GM18519 (cell line): Measurements from ENCODE around the gene GCGR.

ENCODE experiments used
- ATAC-seq: cut with Tn5 transposase; IDR thresholded peaks from one replicate; pipeline ENCODE4 v1.9.1; 2021; ENCODE audit warnings: mild to moderate bottlenecking, moderate library complexity; ENCODE audit not compliant: unreplicated experiment, low FRiP score

GCGR gene

GRCh38 chr17:81811705-81812570 is 8.0 kb downstream of the GCGR start:
- ATAC-seq = no peak

GRCh38 chr17:81812571-81813370 is 8.8 kb downstream of the GCGR start:
- no peak for ATAC-seq

GRCh38 chr17:81813371-81813684 is 9.4 kb downstream of the GCGR start:
- no peak for ATAC-seq

GRCh38 chr17:81813861-81814683 is 10.1 kb downstream of the GCGR start:
- ATAC-seq = no peak

- ATAC-seq = no peak
These were observed 11.0 kb downstream of the GCGR start for GRCh38 chr17:81814748-81815645.

- ATAC-seq = no peak
These were observed 11.7 kb downstream of the GCGR start for GRCh38 chr17:81815646-81815986.

- no peak for ATAC-seq
These were observed 13.8 kb downstream of the GCGR start for GRCh38 chr17:81817758-81818147.

- ATAC-seq = no peak
These were observed 15.8 kb downstream of the GCGR start for GRCh38 chr17:81819708-81820107.

GRCh38 chr17:81821147-81821546 is 17.2 kb downstream of the GCGR start:
- no peak for ATAC-seq

- no peak for ATAC-seq
These were observed 17.8 kb downstream of the GCGR start for GRCh38 chr17:81821603-81822311.

GRCh38 chr17:81822312-81822637 is 18.3 kb downstream of the GCGR start:
- ATAC-seq = no peak

- ATAC-seq = no peak
These were observed 19.3 kb downstream of the GCGR start for GRCh38 chr17:81822996-81823819.

GRCh38 chr17:81823820-81824550 is 20.0 kb downstream of the GCGR start:
- ATAC-seq = no peak

GRCh38 chr17:81824595-81824994 is 20.6 kb downstream of the GCGR start:
- no peak for ATAC-seq

- ATAC-seq = no peak
These were observed 22.0 kb downstream of the GCGR start for GRCh38 chr17:81825841-81826466.

- ATAC-seq = no peak
These were observed 24.7 kb downstream of the GCGR start for GRCh38 chr17:81828656-81829055.

GRCh38 chr17:81829858-81830257 is 25.9 kb downstream of the GCGR start:
- no peak for ATAC-seq

GRCh38 chr17:81831563-81831956 is 27.6 kb downstream of the GCGR start:
- no peak for ATAC-seq
